A673 (cell line): Measurements from ENCODE around the gene CROCC2. TPM values are rescaled to one million over a fixed set of nuclear protein-coding genes. Genes with fewer than 3 reads are reported as not detected.
A peak's percentile ranks its signal among the peaks of the same experiment; 100 is the strongest.

Experiments
- BruUV-seq: library from RNA; stranded (reverse); fragments of 400-500 nt; replicated peaks from 2 replicates; lab custom pipeline; 2021; lab: Mats Ljungman, UMichigan
- CTCF ChIA-PET: fragments of 300-600 bp; sonication (Branson Sonifier 250); formaldehyde crosslinking; loops from one replicate; lab custom pipeline; 2022; ENCODE audit warnings: antibody characterized with exemption; lab: Charles Lee
- POLR2A ChIA-PET: fragments of 300-600 bp; sonication (Branson Sonifier 250); formaldehyde crosslinking; loops from one replicate; lab custom pipeline; 2022; ENCODE audit warnings: antibody characterized with exemption; ENCODE audit not compliant: low non-redundant PET; lab: Charles Lee
- DNase-seq: peaks from one replicate; pipeline ENCODE4 v3.0.0-alpha.2; 2015; ENCODE audit warnings: low spot score
- H3K27ac ChIP-seq: fragments of 200-600 bp; sonication (generic); 2 replicates; pipeline ENCODE4 v1.5.1; 2016; ENCODE audit warnings: mixed run types, low read depth, mild to moderate bottlenecking, mixed read lengths, antibody characterized with exemption, low read length; ENCODE audit not compliant: poor library complexity, severe bottlenecking
- H3K27me3 ChIP-seq: fragments of 200-600 bp; sonication (generic); replicated peaks from 2 replicates; pipeline ENCODE4 v1.6.1; 2017; ENCODE audit warnings: mixed run types, low read depth, mild to moderate bottlenecking, mixed read lengths, antibody characterized with exemption, low read length; ENCODE audit not compliant: insufficient read depth, poor library complexity
- H3K36me3 ChIP-seq: fragments of 200-600 bp; sonication (generic); 2 replicates; pipeline ENCODE4 v1.6.1; 2016; ENCODE audit warnings: mixed run types, mild to moderate bottlenecking, mixed read lengths, antibody characterized with exemption, low read length; ENCODE audit not compliant: insufficient read depth, poor library complexity, severe bottlenecking
- H3K4me1 ChIP-seq: fragments of 200-600 bp; sonication (generic); 2 replicates; pipeline ENCODE4 v1.6.1; 2017; ENCODE audit warnings: mixed run types, mild to moderate bottlenecking, mixed read lengths, antibody characterized with exemption, low read length; ENCODE audit not compliant: insufficient read depth, poor library complexity, severe bottlenecking
- H3K4me3 ChIP-seq: fragments of 200-600 bp; sonication (generic); 2 replicates; pipeline ENCODE4 v1.5.1; 2016; ENCODE audit warnings: low read depth, mixed run types, mild to moderate bottlenecking, mixed read lengths, low read length; ENCODE audit not compliant: poor library complexity, severe bottlenecking
- H3K9me3 ChIP-seq: fragments of 200-600 bp; sonication (generic); 2 replicates; pipeline ENCODE4 v1.6.1; 2016; ENCODE audit warnings: mixed run types, low read depth, mild to moderate bottlenecking, mixed read lengths, antibody characterized with exemption, low read length; ENCODE audit not compliant: poor library complexity, severe bottlenecking
- CTCF ChIP-seq: fragments of 300-800, 200-600 bp; sonication (generic); conservative IDR thresholded peaks from 2 replicates; pipeline ENCODE4 v1.5.1; 2017; ENCODE audit warnings: low read depth, mild to moderate bottlenecking, antibody characterized with exemption, low read length, moderate library complexity, mixed read lengths
- EZH2 ChIP-seq: fragments of 200-600 bp; sonication (generic); IDR thresholded peaks from 2 replicates; pipeline ENCODE4 v1.6.1; 2017; ENCODE audit warnings: borderline replicate concordance, low read depth, mild to moderate bottlenecking, mixed read lengths, antibody characterized with exemption, low read length; ENCODE audit not compliant: poor library complexity, severe bottlenecking
- intact Hi-C: fragments of 100-400 bp; cut with micrococcal nuclease; formaldehyde crosslinking; loops from one replicate; pipeline ENCODE4 v1.10.0; 2022; ENCODE audit not compliant: unreplicated experiment
- total RNA-seq: library from RNA; stranded (reverse); gene quantifications from 2 replicates; pipeline ENCODE4 v1.2.3, GENCODE V29; 2021

CROCC2 gene
- total RNA-seq, 1 experiment from 2014 or later, result not detected

GRCh38 chr2:240892356-240892755, 13.8 kb upstream of the CROCC2 start:
- no peak overlapping the region for H3K4me3 ChIP-seq
- H3K27ac ChIP-seq, result no peak overlapping the region
- DNase-seq, result no peak
- BruUV-seq, result no TSS peak
- ChIA-PET POLR2A (no interaction called here), CTCF (no interaction called here)
- H3K36me3 ChIP-seq, result no peaks in the 10 kb centered on the region
- H3K4me1 ChIP-seq, result no peaks in the 10 kb centered on the region
- no peaks in the 10 kb centered on the region for H3K9me3 ChIP-seq
- intact Hi-C loops, result no loop called here
- TF ChIP-seq CTCF (no peak), EZH2 (no peak)
- H3K27me3 ChIP-seq, result no peaks in the 10 kb centered on the region

- Histone ChIP-seq H3K4me1 (no peaks in the 10 kb centered on the region), H3K36me3 (no peaks in the 10 kb centered on the region), H3K9me3 (no peaks in the 10 kb centered on the region), H3K4me3 (no peak overlapping the region), H3K27ac (no peak overlapping the region), H3K27me3 (no peaks in the 10 kb centered on the region)
- ChIA-PET POLR2A (no interaction called here), CTCF (no interaction called here)
- BruUV-seq, result no TSS peak
- intact Hi-C loops, result no loop called here
- DNase-seq, result no peak
- TF ChIP-seq EZH2 (no peak), CTCF (no peak)
Observed at GRCh38 chr2:240892925-240893324, 13.2 kb upstream of the CROCC2 start.

- Histone ChIP-seq H3K9me3 (no peaks in the 10 kb centered on the region), H3K27ac (no peak overlapping the region), H3K27me3 (no peaks in the 10 kb centered on the region), H3K4me1 (no peaks in the 10 kb centered on the region), H3K4me3 (no peak overlapping the region), H3K36me3 (no peaks in the 10 kb centered on the region)
- intact Hi-C loops, result no loop called here
- CTCF ChIA-PET, result no interaction called here
- no TSS peak for BruUV-seq
- TF ChIP-seq CTCF (no peak), EZH2 (no peak)
- DNase-seq, result peak; percentile 25
- POLR2A ChIA-PET, result no interaction called here
Observed at GRCh38 chr2:240893363-240893844, 12.7 kb upstream of the CROCC2 start.
